ENCODE results near the gene RTN1.

GRCh38 chr14:59638885-59639284 is 231.7 kb downstream of the RTN1 start:
- TF ChIP-seq CTCF (IDR thresholded peaks at IDR 0.05) = no peak
- TF ChIP-seq POLR2A (IDR thresholded peaks at IDR 0.05) = no peak

Data from Peyer's patch (tissue), 4 donors.